Measurements from ENCODE around the gene EFHB.

GRCh38 chr3:19946832-19947548, 13.0 kb upstream of the EFHB start, which contains the start of gene RAB5A:
- peak; percentile 95 to 97 for TF ChIP-seq POLR2AphosphoS5 (IDR thresholded peaks at IDR 0.05)
- no peak for TF ChIP-seq CTCF (IDR thresholded peaks at IDR 0.05)

All from esophagus muscularis mucosa (tissue), 3 donors.